ENCODE data around the gene GLTPD2.

GLTPD2 gene

GRCh38 chr17:4806456-4806776 lies 17.7 kb downstream of the GLTPD2 start:
- peak overlapping the region; percentile 67 to 89 (median 74) for H3K4me3 ChIP-seq
- peak overlapping the region in 13 of 21 experiments; percentile 30 to 95 (median 88) for H3K27ac ChIP-seq

DNA sequence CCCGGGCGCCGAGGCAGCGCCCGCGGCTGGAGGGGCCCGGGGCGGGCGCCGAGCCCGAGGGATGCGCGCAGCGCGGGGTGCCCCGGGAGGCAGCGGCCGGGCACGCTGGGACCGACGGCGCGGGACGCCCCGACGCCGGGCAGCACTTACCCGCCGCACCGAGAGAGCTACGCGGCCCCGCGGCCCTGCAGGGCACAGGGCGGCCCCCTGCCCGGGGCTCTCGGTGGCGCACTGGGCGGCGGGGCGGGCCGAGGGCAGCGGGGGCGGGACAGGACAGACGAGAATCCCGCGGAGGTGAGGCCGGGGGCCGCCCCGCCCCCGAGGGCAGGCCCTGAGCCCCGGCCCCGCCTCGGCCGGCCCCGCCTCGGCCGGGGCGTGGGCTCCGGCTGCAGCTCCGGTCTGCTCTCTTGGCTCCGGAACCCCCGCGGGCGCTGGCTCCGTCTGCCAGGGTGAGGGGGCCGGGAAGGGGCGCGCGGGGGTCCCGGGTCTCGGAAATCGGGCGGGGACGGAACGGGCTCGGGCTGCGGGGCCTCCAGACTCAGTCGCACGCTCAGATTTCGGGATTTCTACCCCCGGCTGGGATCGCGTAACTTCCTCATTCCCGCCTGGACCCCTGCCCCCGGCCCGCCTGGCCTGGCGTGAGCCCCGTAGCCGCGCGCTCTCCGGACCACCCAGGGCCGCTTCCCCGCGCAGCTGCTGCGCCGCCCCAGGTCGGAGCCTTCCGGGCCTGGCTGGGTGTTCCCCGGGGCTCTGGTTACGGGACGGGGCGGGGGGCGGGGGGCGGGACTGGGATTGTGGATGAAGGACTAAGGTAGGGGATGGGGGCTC lies 18.2 kb downstream of the GLTPD2 start, which contains the start of gene PLD2:
TSS of gene PLD2 (plus strand) at position 376 of the 828 bp plus-strand sequence. CDS start 621 bp downstream, outside the sequence.
- peak within 1 kb of the TSS; percentile 67 to 89 (median 74) for H3K4me3 ChIP-seq
- H3K27ac ChIP-seq: peak within 1 kb of the TSS; percentile 8 to 98 (median 90)

DNA sequence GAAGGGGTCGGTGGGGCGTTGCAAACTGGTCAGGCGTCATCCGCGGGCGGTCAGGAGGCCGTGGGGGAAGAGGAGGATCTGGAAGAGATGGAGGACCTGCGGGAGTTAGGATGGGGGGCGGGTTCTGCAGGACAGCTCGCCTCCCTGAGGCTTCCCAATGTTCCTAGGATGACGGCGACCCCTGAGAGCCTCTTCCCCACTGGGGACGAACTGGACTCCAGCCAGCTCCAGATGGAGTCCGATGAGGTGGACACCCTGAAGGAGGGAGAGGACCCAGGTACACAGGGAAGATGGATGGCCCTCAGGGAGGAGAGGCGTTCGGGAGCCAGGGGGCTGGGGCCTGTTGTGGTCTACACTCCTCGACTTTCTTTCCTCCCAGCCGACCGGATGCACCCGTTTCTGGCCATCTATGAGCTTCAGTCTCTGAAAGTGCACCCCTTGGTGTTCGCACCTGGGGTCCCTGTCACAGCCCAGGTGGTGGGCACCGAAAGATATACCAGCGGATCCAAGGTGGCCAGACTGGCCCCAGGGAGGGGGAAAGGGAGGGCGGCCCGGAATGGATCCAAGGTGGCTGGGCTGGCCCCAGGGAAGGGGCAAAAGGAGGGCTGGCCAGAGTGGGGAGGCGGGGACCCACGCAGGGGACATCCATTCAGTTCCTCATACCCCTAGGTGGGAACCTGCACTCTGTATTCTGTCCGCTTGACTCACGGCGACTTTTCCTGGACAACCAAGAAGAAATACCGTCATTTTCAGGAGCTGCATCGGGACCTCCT lies 19.0 kb downstream of the GLTPD2 start:
- peak overlapping the region; percentile 8 to 98 (median 90) for H3K27ac ChIP-seq
- H3K4me3 ChIP-seq: peak overlapping the region; percentile 67 to 89 (median 74)

- H3K4me3 ChIP-seq: peak overlapping the region in 4 of 7 experiments; percentile 73 to 89 (median 77)
- peak overlapping the region in 4 of 21 experiments; percentile 25 to 88 (median 86) for H3K27ac ChIP-seq
Observed at GRCh38 chr17:4808378-4808767, 19.6 kb downstream of the GLTPD2 start.

- Histone ChIP-seq H3K4me3 (no peak overlapping the region), H3K27ac (no peak overlapping the region)
Observed at GRCh38 chr17:4810696-4811290, 22.0 kb downstream of the GLTPD2 start.

- H3K27ac ChIP-seq: no peak overlapping the region
- H3K4me3 ChIP-seq: no peak overlapping the region
Observed at GRCh38 chr17:4811471-4811870, 22.7 kb downstream of the GLTPD2 start.

DNA sequence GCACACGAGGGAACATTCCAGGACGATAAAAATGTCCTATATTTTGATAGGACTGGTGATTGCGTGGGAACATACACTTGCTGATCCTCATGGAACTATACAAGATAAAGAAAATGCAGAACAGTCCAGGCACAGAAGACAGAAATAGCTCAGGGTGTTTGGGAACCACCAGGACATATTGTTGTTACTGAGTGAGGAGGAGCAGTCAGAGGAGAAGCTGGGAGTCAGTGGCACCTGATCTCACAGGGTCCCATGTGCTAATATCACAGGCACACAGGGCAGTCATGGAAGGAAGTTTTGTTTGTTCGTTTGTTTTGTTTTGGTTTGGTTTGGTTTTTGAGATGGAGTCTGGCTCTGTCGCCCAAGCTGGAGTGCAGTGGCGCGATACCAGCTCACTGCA lies 23.9 kb downstream of the GLTPD2 start:
- H3K4me3 ChIP-seq: no peak overlapping the region
- no peak overlapping the region for H3K27ac ChIP-seq

DNA sequence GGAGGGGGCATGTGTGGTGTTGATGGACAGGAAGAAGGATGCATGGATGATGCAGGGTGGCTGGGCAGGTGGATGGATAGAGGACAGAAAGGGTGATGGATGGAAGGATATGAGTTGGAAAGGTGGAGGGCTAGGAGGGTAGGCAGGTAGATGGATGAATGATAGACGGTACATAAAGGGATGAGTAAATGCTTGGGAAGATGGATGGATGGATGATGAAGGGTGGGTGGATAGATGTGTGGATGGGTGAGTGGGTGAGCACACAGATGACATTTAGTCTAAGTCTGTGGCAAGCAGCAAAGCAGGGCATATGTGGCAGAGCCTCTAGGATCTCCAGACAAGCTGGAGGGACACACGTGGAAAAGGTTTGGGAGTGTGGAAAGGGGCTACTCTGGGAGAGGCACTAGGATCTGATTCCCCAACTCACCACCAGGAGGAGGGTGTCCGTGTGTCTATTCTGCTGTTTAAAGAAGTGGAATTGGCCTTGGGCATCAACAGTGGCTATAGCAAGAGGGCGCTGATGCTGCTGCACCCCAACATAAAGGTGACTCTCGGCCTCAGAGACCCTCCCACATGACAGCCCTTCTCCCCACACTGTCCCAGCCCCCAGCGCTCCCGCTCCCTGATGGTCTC lies 26.4 kb downstream of the GLTPD2 start:
- H3K27ac ChIP-seq: no peak overlapping the region
- no peak overlapping the region for H3K4me3 ChIP-seq

DNA sequence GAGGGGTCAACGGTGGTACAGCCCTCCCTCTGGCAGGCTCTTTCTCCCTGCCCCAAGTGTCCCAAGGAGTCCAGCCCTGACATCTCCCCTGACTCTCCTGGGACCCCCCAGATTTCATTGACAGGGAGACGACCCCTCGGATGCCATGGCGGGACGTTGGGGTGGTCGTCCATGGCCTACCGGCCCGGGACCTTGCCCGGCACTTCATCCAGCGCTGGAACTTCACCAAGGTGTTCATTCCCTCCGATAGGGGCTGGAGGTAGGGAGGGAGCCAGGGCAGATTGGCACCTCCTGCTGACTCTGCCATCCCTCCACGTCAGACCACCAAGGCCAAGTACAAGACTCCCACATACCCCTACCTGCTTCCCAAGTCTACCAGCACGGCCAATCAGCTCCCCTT lies 28.1 kb downstream of the GLTPD2 start:
- H3K4me3 ChIP-seq: no peak overlapping the region

GRCh38 chr17:4818276-4818675 lies 29.5 kb downstream of the GLTPD2 start:
- no peak overlapping the region for H3K4me3 ChIP-seq
- no peak overlapping the region for H3K27ac ChIP-seq

More for the DNA sequence above, 28.1 kb downstream of the GLTPD2 start:
- no peak overlapping the region for H3K27ac ChIP-seq

DNA sequence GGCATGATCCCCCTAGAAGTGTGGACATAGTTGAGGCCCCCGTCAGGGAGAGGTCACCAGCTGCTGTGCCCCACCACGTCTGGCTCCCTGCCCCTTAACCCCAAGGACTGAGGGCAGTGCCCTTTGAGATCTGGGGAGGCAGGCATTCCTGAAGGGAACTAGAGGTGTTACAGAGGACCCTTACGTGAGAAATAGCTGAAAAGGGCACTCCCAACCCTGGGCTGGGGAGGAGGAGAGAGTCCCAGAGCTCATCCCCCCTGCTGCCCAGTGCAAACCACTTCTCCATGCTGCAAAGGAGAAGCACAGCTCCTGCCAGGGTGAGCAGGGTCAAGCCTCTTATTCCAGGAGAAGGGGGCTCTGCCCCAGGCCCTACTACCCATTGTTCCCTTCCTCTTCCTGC lies 34.1 kb downstream of the GLTPD2 start:
- no peak overlapping the region for H3K4me3 ChIP-seq
- no peak overlapping the region for H3K27ac ChIP-seq

DNA sequence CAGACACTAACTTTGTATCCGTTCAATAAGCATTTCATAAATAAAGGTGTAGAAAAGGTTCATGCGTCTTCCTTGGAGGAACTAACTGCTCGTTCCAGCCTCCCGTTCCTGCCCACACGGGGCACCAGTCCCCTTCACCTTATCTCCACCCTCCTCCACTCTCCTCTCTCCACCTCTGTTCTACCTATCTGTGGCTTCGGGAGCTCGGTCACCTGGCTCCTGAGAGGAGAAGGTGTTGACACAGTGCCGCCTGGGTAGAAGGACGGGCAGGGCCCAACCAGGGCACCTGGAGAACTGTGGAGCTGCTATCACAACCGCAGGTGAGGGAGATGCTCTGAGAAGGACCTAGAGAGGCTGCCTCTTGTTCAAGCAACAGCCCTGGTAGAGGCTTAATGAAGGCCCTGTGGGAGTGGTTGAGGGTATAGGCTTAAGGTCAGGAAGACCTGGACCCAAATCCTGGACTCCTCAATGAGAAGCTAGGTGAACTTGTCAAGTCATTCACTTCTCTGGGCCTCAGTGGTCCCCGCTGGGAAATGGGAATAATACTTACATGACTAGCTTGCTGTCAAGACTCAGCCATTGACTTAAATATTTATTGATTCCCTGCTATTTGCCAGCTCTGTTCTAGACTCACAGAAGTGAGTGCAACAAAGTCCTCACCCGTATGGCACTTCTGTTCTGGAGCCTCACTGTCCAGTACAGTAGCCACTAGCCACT lies 34.8 kb downstream of the GLTPD2 start:
- Histone ChIP-seq H3K27ac (no peak overlapping the region), H3K4me3 (no peak overlapping the region)

GRCh38 chr17:4827399-4827798 lies 38.6 kb downstream of the GLTPD2 start:
- no peak overlapping the region for H3K4me3 ChIP-seq
- no peak overlapping the region for H3K27ac ChIP-seq

GRCh38 chr17:4832829-4833177 lies 44.0 kb downstream of the GLTPD2 start:
- Histone ChIP-seq H3K4me3 (peak overlapping the region; percentile 77 to 98 (median 91)), H3K27ac (peak overlapping the region in 20 of 21 experiments; percentile 84 to 99 (median 94))

DNA sequence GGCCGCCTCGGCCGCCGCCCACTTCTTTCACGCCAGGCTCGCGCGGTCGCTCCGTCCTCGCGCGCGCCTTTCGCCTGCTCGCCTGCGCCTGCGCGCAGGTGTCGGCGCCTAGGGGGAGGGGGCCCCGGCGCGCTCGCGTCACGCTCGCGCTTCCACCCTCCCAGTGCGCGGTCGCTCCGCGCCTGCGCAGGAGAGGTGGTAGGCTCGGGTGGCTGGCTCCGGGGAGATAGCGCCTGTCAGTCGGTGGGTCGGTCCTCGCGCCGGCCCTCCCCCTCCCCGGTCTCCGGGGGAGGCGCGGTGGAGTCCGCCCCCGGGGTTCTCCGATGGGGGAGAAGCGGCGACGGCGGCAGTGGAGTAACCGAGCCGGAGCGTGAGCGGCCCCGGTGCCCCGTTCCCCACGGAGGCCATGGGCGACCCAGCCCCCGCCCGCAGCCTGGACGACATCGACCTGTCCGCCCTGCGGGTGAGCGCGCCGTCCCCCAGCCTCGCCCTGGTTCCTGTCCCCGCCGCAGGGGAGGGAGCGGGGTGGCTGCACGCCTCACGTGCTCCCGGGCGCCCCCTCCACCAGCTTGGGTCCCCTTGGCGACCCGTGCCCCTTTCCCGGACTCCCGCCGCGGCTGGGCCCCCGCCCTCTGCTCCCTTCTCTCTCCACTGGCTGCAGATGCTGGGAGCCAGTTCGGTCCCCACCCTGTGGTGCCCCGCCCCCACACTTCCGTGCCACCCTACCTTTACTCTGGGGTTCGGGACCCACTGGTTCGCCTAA lies 44.6 kb downstream of the GLTPD2 start, which contains the start of gene MINK1:
TSS of gene MINK1 (plus strand) at position 163 of the 763 bp plus-strand sequence. CDS start at position 407, 244 bp downstream.
- H3K27ac ChIP-seq: peak within 1 kb of the TSS; percentile 84 to 99 (median 94)
- H3K4me3 ChIP-seq: peak within 1 kb of the TSS; percentile 77 to 98 (median 91)

- peak overlapping the region; percentile 77 to 98 (median 91) for H3K4me3 ChIP-seq
- H3K27ac ChIP-seq: peak overlapping the region in 20 of 21 experiments; percentile 84 to 99 (median 94)
Observed at GRCh38 chr17:4833941-4834680, 45.3 kb downstream of the GLTPD2 start.

GRCh38 chr17:4834681-4835020 lies 45.9 kb downstream of the GLTPD2 start:
- Histone ChIP-seq H3K27ac (peak overlapping the region in 16 of 21 experiments; percentile 3 to 99 (median 94)), H3K4me3 (peak overlapping the region; percentile 77 to 98 (median 91))

GRCh38 chr17:4836221-4836620 lies 47.5 kb downstream of the GLTPD2 start:
- Histone ChIP-seq H3K27ac (peak overlapping the region in 7 of 21 experiments; percentile 28 to 96 (median 73)), H3K4me3 (no peak overlapping the region)
